ENCODE measurements around the gene CAMTA1. TPM values are rescaled to one million over a fixed set of nuclear protein-coding genes. Genes with fewer than 3 reads are reported as not detected.

Gene CAMTA1
- total RNA-seq, 1 experiment from 2014 or later: 69.5 TPM

DNA sequence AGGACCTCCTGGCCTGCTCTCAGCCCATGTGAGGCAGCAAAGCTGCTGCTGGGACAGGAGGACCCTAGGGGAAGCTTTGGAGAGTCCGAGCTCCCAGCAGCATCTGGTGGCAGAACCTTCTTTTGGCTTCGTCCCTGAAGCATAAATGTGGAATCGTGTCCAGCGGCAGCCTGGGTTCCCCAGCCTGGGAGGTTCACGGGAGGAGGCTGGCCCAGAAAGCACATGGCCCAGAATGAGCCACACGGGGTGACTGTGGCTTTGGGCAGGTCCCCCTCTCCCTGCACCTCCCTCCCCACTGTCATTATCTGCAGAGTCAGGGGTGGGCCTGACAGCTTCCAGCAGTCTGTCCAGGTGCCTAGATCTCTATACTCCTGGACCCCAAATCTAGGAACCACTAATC, 667.8 kb downstream of the CAMTA1 start (continued):
- TF ChIP-seq, protein P1, sequence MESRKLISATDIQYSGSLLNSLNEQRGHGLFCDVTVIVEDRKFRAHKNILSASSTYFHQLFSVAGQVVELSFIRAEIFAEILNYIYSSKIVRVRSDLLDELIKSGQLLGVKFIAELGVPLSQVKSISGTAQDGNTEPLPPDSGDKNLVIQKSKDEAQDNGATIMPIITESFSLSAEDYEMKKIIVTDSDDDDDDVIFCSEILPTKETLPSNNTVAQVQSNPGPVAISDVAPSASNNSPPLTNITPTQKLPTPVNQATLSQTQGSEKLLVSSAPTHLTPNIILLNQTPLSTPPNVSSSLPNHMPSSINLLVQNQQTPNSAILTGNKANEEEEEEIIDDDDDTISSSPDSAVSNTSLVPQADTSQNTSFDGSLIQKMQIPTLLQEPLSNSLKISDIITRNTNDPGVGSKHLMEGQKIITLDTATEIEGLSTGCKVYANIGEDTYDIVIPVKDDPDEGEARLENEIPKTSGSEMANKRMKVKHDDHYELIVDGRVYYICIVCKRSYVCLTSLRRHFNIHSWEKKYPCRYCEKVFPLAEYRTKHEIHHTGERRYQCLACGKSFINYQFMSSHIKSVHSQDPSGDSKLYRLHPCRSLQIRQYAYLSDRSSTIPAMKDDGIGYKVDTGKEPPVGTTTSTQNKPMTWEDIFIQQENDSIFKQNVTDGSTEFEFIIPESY (IDR thresholded peaks at IDR 0.05; ENCODE audit: extremely low read depth, insufficient replicate concordance, low read length): no peak
- no peak for TF ChIP-seq POLR2AphosphoS5 (IDR thresholded peaks at IDR 0.05; ENCODE audit: low read depth, low read length)
- TF ChIP-seq MAX (IDR thresholded peaks at IDR 0.05): no peak
- TF ChIP-seq EZH2 (IDR thresholded peaks at IDR 0.05): no peak

DNA sequence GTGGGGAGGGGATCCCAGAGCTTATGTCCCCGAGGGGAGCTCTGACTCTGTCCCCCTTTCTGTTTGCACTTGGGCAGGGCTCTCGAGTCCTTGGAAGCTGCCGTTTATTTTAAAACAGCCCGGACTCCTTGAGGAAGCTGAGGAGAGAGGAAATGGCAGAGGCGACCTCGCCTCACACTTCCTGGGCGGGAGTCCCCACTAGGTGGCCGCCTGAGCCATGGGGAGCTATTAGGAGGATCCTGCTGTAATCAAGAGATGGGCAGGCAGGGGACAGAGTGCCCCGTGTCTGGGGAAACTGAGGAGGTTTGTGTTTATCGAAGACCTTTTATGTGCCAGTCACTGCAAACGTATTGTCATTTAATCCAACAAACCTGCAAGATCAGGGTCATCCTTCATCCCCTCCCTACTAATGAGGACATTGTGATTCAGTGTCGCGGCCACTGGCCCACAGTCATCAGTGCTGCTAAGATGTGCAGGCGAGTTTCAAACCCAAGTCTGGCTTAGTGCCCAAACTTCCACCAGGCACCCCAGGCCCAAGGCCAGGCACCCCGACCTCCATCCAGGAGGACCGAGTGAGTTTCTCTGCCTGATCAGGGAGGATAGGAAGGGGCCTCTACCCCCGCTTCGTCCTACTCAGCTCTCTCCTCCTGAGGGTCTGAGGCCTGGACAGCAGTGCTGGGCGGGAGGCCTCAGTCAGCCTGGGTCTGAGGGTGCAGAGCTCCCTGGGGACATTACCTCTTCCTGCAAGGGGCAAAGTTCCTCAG, 669.0 kb downstream of the CAMTA1 start:
- RAD21 ChIA-PET (ENCODE audit: low non-redundant PET in 1 of 2, low total read pairs in 2 of 2, uncharacterized antibody in 2 of 2, unreplicated experiment in 2 of 2): interaction anchor here in 1 of 2 experiments (0.7 kb wide), 1 partner anchor 193 kb away, joined by 4 read pairs; no protein-coding TSS in a partner anchor
- no peaks in the 10 kb centered on the region for H3K79me2 ChIP-seq (ENCODE audit: insufficient read depth, low read length)
- CTCF ChIA-PET: interaction anchor here (0.7 to 1.8 kb wide), 8 partner anchors 10 to 230 kb away, joined by 3 to 8 read pairs (median 4); no protein-coding TSS in a partner anchor
- H3K36me3 ChIP-seq (ENCODE audit: control insufficient read depth in 1 of 2, insufficient read depth in 2 of 2, low read length in 2 of 2): no peaks in the 10 kb centered on the region
- DNase-seq (ENCODE audit: low read depth, low spot score) (no peak), ATAC-seq (peak; percentile 95)
- TF ChIP-seq CBX3 (IDR thresholded peaks at IDR 0.05; ENCODE audit: low read depth) (no peak), JUND (IDR thresholded peaks at IDR 0.05) (no peak), ZFX (IDR thresholded peaks at IDR 0.05) (no peak), TCF7L2 (IDR thresholded peaks at IDR 0.05; ENCODE audit: borderline replicate concordance, extremely low read depth, insufficient read depth, insufficient read length) (no peak), POLR2AphosphoS5 (IDR thresholded peaks at IDR 0.05; ENCODE audit: low read depth, low read length) (no peak), POLR2A (IDR thresholded peaks at IDR 0.05; ENCODE audit: borderline replicate concordance, extremely low read depth, insufficient read depth, insufficient read length) (no peak), RAD21 (IDR thresholded peaks at IDR 0.05; ENCODE audit: low read depth) (peak; percentile 81), ELF1 (IDR thresholded peaks at IDR 0.05; ENCODE audit: borderline replicate concordance, low read depth) (no peak)
- TF ChIP-seq, protein P2, sequence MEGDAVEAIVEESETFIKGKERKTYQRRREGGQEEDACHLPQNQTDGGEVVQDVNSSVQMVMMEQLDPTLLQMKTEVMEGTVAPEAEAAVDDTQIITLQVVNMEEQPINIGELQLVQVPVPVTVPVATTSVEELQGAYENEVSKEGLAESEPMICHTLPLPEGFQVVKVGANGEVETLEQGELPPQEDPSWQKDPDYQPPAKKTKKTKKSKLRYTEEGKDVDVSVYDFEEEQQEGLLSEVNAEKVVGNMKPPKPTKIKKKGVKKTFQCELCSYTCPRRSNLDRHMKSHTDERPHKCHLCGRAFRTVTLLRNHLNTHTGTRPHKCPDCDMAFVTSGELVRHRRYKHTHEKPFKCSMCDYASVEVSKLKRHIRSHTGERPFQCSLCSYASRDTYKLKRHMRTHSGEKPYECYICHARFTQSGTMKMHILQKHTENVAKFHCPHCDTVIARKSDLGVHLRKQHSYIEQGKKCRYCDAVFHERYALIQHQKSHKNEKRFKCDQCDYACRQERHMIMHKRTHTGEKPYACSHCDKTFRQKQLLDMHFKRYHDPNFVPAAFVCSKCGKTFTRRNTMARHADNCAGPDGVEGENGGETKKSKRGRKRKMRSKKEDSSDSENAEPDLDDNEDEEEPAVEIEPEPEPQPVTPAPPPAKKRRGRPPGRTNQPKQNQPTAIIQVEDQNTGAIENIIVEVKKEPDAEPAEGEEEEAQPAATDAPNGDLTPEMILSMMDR (IDR thresholded peaks at IDR 0.05 in 2 of 3, conservative IDR thresholded peaks at IDR 0.05 in 1 of 3; ENCODE audit: borderline replicate concordance in 1 of 3, insufficient read depth in 1 of 3, low read depth in 2 of 3, low read length in 2 of 3): peak; percentile 62 to 83 (median 68); a peak in 5 of 6 replicates
- TF ChIP-seq, protein P1 (IDR thresholded peaks at IDR 0.05; ENCODE audit: extremely low read depth, insufficient replicate concordance, low read length): no peak
- TF ChIP-seq, protein P3, sequence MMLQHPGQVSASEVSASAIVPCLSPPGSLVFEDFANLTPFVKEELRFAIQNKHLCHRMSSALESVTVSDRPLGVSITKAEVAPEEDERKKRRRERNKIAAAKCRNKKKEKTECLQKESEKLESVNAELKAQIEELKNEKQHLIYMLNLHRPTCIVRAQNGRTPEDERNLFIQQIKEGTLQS (IDR thresholded peaks at IDR 0.05): no peak
- no peak overlapping the region for H3K9ac ChIP-seq (ENCODE audit: low read length)
- no peaks in the 10 kb centered on the region for H4K20me1 ChIP-seq (ENCODE audit: insufficient read depth)
- no peaks in the 10 kb centered on the region for H3K27me3 ChIP-seq (ENCODE audit: insufficient read depth, low read length)
- BruUV-seq (replicated peaks): no TSS peak
- intact Hi-C loops (cut with micrococcal nuclease): loop anchor here (1.0 to 2.0 kb wide), 2 partner anchors 85 to 193 kb away; no protein-coding TSS in a partner anchor
- H3K4me1 ChIP-seq (ENCODE audit: control insufficient read depth in 1 of 2, insufficient read depth in 2 of 2, low read length in 2 of 2): peaks cover 0 to 7% of the 10 kb centered on the region in 2 experiments; a peak in 2 of 4 replicates
- POLR2A ChIA-PET: no interaction called here
- no peak overlapping the region for H3K4me2 ChIP-seq (ENCODE audit: low read length)
- no peaks in the 10 kb centered on the region for H3K9me3 ChIP-seq (ENCODE audit: control insufficient read depth in 1 of 2, insufficient read depth in 1 of 2, low read depth in 1 of 2, low read length in 2 of 2)
- no peaks in the 10 kb centered on the region for H3K9me2 ChIP-seq (ENCODE audit: insufficient read depth)
- H3K4me3 ChIP-seq (replicated peaks in 1 of 2; ENCODE audit: low read depth in 1 of 2, low read length in 2 of 2): no peak overlapping the region
- no peak overlapping the region for H2AFZ ChIP-seq (ENCODE audit: low read depth, low read length, poor library complexity, severe bottlenecking)
- no peak overlapping the region for H3K27ac ChIP-seq (ENCODE audit: low read depth, low read length)

Measured in HCT116 (cell line).